ENCODE data around the gene PON2.

DNA sequence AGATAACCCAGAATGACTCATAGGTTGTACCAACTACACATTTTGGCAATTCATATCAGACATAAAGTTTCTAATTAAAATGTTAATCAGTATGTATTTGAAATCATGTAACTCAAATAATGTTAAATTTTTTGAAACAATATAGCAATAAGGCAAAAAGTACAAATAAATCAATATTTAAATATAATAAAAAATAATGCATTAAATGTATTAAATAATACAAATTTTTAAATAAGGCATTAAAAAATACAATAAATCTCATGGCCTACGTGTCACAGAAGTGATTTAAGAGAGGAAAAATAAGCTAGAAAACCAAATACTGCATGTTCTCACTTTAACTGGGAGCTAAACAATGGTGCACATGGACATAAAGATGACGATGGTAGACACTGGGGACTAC, 9.1 kb downstream of the PON2 start:
- TF ChIP-seq EP300 (IDR thresholded peaks at IDR 0.05; ENCODE audit: borderline replicate concordance in 1 of 2, low read depth in 1 of 2, low read length in 1 of 2) (no peak), NRF1 (IDR thresholded peaks at IDR 0.05; ENCODE audit: low read depth, low read length) (no peak), YY1 (IDR thresholded peaks at IDR 0.05; ENCODE audit: low read depth) (no peak), JUND (IDR thresholded peaks at IDR 0.05) (no peak)
- TF ChIP-seq, protein P1, sequence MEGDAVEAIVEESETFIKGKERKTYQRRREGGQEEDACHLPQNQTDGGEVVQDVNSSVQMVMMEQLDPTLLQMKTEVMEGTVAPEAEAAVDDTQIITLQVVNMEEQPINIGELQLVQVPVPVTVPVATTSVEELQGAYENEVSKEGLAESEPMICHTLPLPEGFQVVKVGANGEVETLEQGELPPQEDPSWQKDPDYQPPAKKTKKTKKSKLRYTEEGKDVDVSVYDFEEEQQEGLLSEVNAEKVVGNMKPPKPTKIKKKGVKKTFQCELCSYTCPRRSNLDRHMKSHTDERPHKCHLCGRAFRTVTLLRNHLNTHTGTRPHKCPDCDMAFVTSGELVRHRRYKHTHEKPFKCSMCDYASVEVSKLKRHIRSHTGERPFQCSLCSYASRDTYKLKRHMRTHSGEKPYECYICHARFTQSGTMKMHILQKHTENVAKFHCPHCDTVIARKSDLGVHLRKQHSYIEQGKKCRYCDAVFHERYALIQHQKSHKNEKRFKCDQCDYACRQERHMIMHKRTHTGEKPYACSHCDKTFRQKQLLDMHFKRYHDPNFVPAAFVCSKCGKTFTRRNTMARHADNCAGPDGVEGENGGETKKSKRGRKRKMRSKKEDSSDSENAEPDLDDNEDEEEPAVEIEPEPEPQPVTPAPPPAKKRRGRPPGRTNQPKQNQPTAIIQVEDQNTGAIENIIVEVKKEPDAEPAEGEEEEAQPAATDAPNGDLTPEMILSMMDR (IDR thresholded peaks at IDR 0.05) = no peak
